HepG2 (cell line): ENCODE measurements around the gene CAPG. TPM values are rescaled to one million over a fixed set of nuclear protein-coding genes. Genes with fewer than 3 reads are reported as not detected.

Experiments
- ATAC-seq: fragments of 200-7000 bp; cut with Tn5 transposase; 3 replicates; pipeline ENCODE4 v1.9.1; 2020; ENCODE audit warnings: mild to moderate bottlenecking, moderate library complexity
- BruUV-seq: library from RNA; stranded (reverse); fragments of 400-500 nt; replicated peaks from 2 replicates; lab custom pipeline; 2021; lab: Mats Ljungman, UMichigan
- CTCF ChIA-PET: fragments of 300-600 bp; formaldehyde crosslinking; extraction: SDS; loops from one replicate; lab custom pipeline; 2021; ENCODE audit warnings: low total read pairs, inconsistent platforms, low intra/inter-chr PET ratio; lab: Yijun Ruan, JAX
- POLR2A ChIA-PET: fragments of 350-600 bp; sonication (Branson Sonifier 250); formaldehyde crosslinking; loops from one replicate; lab custom pipeline; 2020; ENCODE audit warnings: antibody characterized with exemption, inconsistent platforms; lab: Yijun Ruan, JAX
- DNase-seq: peaks from one replicate; pipeline ENCODE4 v3.0.0-alpha.2; 2015; ENCODE audit warnings: low spot score
- FAIRE-seq: peaks from 3 replicates; lab custom pipeline; 2011; peaks lifted over from hg19 to GRCh38; lab: Jason Lieb, UNC
- H2AFZ ChIP-seq: one replicate; pipeline ENCODE4 v1.6.1; 2011; ENCODE audit warnings: low read length, inconsistent platforms
- H3K27ac ChIP-seq: fragments of 300-600 bp; 3 replicates; pipeline ENCODE4 v1.8.0; 2011; ENCODE audit warnings: mixed run types, mild to moderate bottlenecking, mixed read lengths, low read length, inconsistent platforms; ENCODE audit not compliant: insufficient read depth; ENCODE audit errors: extremely low read length
- H3K27me3 ChIP-seq, 2 experiments: fragments of 200-600 bp in 1 of 2; 2 replicates in 1 of 2; 3 replicates in 1 of 2; pipeline versions ENCODE4 v1.6.0 to v1.8.0; 2011; ENCODE audit warnings: low read length in 2 of 2, mild to moderate bottlenecking in 2 of 2, moderate library complexity in 2 of 2, inconsistent platforms in 1 of 2; ENCODE audit not compliant: insufficient read depth in 2 of 2, control insufficient read depth in 1 of 2
- H3K36me3 ChIP-seq, 2 experiments: fragments of 200-600 bp in 1 of 2; replicated peaks in 1 of 2; 2 replicates in 1 of 2; 3 replicates in 1 of 2; pipeline versions ENCODE4 v1.5.1 to v1.8.0; 2011; ENCODE audit warnings: low read length in 2 of 2, inconsistent platforms in 1 of 2; ENCODE audit not compliant: insufficient read depth in 2 of 2, control insufficient read depth in 1 of 2
- H3K4me1 ChIP-seq: 2 replicates; pipeline ENCODE4 v1.5.1; 2012; ENCODE audit warnings: low read length, inconsistent platforms; ENCODE audit not compliant: insufficient read depth
- H3K4me2 ChIP-seq: 2 replicates; pipeline ENCODE4 v1.6.0; 2011; ENCODE audit warnings: low read depth, low read length, inconsistent platforms
- H3K4me3 ChIP-seq, 3 experiments: fragments of 200-600 bp in 1 of 3; sonication (generic), shearing (Covaris generic) in 1 of 3; replicated peaks in 1 of 3; 2 replicates each; pipeline ENCODE4 v1.5.1; 2011 to 2016; ENCODE audit warnings: low read length in 3 of 3, inconsistent platforms in 2 of 3, low read depth in 2 of 3, mild to moderate bottlenecking in 2 of 3, control low read depth in 1 of 3, mixed read lengths in 1 of 3; ENCODE audit not compliant: insufficient read depth in 1 of 3
- H3K79me2 ChIP-seq: one replicate; pipeline ENCODE4 v1.6.1; 2011; ENCODE audit warnings: low read length, inconsistent platforms; ENCODE audit not compliant: insufficient read depth
- H3K9ac ChIP-seq: 2 replicates; pipeline ENCODE4 v1.6.0; 2011; ENCODE audit warnings: mild to moderate bottlenecking, low read depth, low read length, inconsistent platforms; ENCODE audit not compliant: insufficient read depth
- H3K9me3 ChIP-seq: 2 replicates; pipeline ENCODE4 v1.5.1; 2012; ENCODE audit warnings: mild to moderate bottlenecking, low read length
- H4K20me1 ChIP-seq: 2 replicates; pipeline ENCODE4 v1.6.0; 2011; ENCODE audit warnings: inconsistent platforms, mild to moderate bottlenecking, low read length, moderate library complexity; ENCODE audit not compliant: insufficient read depth
- ATM ChIP-seq: fragments of 450-650 bp; IDR thresholded peaks from 2 replicates; pipeline ENCODE4 v1.7.1; 2017; ENCODE audit warnings: mild to moderate bottlenecking, borderline replicate concordance
- CERS6 ChIP-seq: sonication (generic); formaldehyde crosslinking; IDR thresholded peaks from 2 replicates; pipeline ENCODE4 v1.5.0; 2020; ENCODE audit warnings: missing genetic modification reagents
- PHF21A ChIP-seq: sonication (generic); formaldehyde crosslinking; IDR thresholded peaks from 2 replicates; pipeline ENCODE4 v1.5.0; 2020; ENCODE audit warnings: mild to moderate bottlenecking, missing genetic modification reagents
- TOPORS ChIP-seq: sonication (generic); formaldehyde crosslinking; IDR thresholded peaks from 2 replicates; pipeline ENCODE4 v1.8.0; 2023; ENCODE audit warnings: mild to moderate bottlenecking, missing genetic modification reagents
- ZBTB20 ChIP-seq: sonication (generic); formaldehyde crosslinking; IDR thresholded peaks from 2 replicates; pipeline ENCODE4 v1.8.1; 2023; ENCODE audit warnings: missing genetic modification reagents, low read depth, mild to moderate bottlenecking, borderline replicate concordance
- ZNF562 ChIP-seq: sonication (generic); formaldehyde crosslinking; IDR thresholded peaks from 2 replicates; pipeline ENCODE4 v1.8.0; 2022; ENCODE audit warnings: missing genetic modification reagents, borderline replicate concordance
- WGBS: methylation state at CpG from one replicate; pipeline ENCODE4 v1.1.6; 2017; ENCODE audit warnings: low lambda C conversion rate; 5-methylcytosine and 5-hydroxymethylcytosine counted together
- in situ Hi-C: cut with HindIII; loops from 2 replicates; pipeline ENCODE4 v1.10.0; 2017; ENCODE audit warnings: low pct_unique_long_range_greater_than_20kb; ENCODE audit not compliant: extremely low pct_ligation_motif_present
- intact Hi-C: fragments of 100-400 bp; cut with micrococcal nuclease; formaldehyde crosslinking; loops from one replicate; pipeline ENCODE4 v1.10.0; 2022; ENCODE audit not compliant: unreplicated experiment
- polyA plus RNA-seq, 8 experiments: library from polyadenylated mRNA; depleted of rRNA in 3 of 8; stranded (reverse) in 7 of 8; unstranded in 1 of 8; fragments of >200 nt; fragmentation: Illumina TruSeq in 4 of 8; extraction: Trizol in 4 of 8; gene quantifications; 2 replicates each; pipeline versions ENCODE4 v1.2.1 to v1.2.3, GENCODE V29; 2011 to 2016; ENCODE audit warnings: low read depth in 4 of 8, missing spikeins in 1 of 8, mixed read lengths in 1 of 8; ENCODE audit not compliant: insufficient read depth in 1 of 8
- total RNA-seq, 5 experiments: library from RNA; depleted of rRNA; stranded (reverse); fragments of >200 nt; fragmentation: Illumina TruSeq; extraction: Trizol; gene quantifications; 2 replicates each; pipeline ENCODE4 v1.2.3, GENCODE V29; 2016; ENCODE audit warnings: low read depth in 1 of 5
- TF ChIP-seq, protein P1 (sequence below), 2 experiments: IDR thresholded peaks; 2 replicates each; pipeline ENCODE4 v1.6.1; 2011 to 2012; ENCODE audit warnings: low read length in 2 of 2, borderline replicate concordance in 1 of 2, low read depth in 1 of 2, mild to moderate bottlenecking in 1 of 2, moderate library complexity in 1 of 2

CAPG gene
- total and polyA plus RNA-seq, 2 of the 13 experiments (the other 11 are each of a cell fraction or from before 2014, with no cell fraction given): 12.7 to 18.2 TPM

- TF ChIP-seq, protein P1, sequence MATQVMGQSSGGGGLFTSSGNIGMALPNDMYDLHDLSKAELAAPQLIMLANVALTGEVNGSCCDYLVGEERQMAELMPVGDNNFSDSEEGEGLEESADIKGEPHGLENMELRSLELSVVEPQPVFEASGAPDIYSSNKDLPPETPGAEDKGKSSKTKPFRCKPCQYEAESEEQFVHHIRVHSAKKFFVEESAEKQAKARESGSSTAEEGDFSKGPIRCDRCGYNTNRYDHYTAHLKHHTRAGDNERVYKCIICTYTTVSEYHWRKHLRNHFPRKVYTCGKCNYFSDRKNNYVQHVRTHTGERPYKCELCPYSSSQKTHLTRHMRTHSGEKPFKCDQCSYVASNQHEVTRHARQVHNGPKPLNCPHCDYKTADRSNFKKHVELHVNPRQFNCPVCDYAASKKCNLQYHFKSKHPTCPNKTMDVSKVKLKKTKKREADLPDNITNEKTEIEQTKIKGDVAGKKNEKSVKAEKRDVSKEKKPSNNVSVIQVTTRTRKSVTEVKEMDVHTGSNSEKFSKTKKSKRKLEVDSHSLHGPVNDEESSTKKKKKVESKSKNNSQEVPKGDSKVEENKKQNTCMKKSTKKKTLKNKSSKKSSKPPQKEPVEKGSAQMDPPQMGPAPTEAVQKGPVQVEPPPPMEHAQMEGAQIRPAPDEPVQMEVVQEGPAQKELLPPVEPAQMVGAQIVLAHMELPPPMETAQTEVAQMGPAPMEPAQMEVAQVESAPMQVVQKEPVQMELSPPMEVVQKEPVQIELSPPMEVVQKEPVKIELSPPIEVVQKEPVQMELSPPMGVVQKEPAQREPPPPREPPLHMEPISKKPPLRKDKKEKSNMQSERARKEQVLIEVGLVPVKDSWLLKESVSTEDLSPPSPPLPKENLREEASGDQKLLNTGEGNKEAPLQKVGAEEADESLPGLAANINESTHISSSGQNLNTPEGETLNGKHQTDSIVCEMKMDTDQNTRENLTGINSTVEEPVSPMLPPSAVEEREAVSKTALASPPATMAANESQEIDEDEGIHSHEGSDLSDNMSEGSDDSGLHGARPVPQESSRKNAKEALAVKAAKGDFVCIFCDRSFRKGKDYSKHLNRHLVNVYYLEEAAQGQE (IDR thresholded peaks at IDR 0.05; ENCODE audit: borderline replicate concordance in 1 of 2, low read depth in 1 of 2, low read length in 2 of 2): no peak
- no peak for TF ChIP-seq ZNF562
- TF ChIP-seq PHF21A (CRISPR knock-in tag): no peak
- TF ChIP-seq ZBTB20 (CRISPR knock-in tag): no peak
These were observed 15.9 kb downstream of the CAPG start (continued) for GRCh38 chr2:85394261-85394681.

GRCh38 chr2:85393836-85394235, 16.3 kb downstream of the CAPG start:
- Histone ChIP-seq H3K27me3 (no peaks in the 10 kb centered on the region), H4K20me1 (no peaks in the 10 kb centered on the region)
- TF ChIP-seq CERS6: no peak
- TF ChIP-seq ATM: no peak
- no peak for TF ChIP-seq TOPORS (CRISPR knock-in tag)
- TF ChIP-seq, all 625 proteins: peak for 0
- Histone ChIP-seq H3K4me3 (no peak overlapping the region), H3K4me1 (peaks cover 13% of the 10 kb centered on the region), H3K27ac (no peak overlapping the region), H2AFZ (no peak overlapping the region), H3K9me3 (no peaks in the 10 kb centered on the region), H3K9ac (no peak overlapping the region), H3K4me2 (no peak overlapping the region), H3K79me2 (no peaks in the 10 kb centered on the region), H3K36me3 (peaks cover 2 to 3% of the 10 kb centered on the region in 2 experiments; a peak in 1 of 5 replicates)
- in situ Hi-C loops: loop anchor here (5.0 kb wide), 1 partner anchor 158 kb away; no protein-coding TSS in a partner anchor
- intact Hi-C loops: no loop called here
- no TSS peak for BruUV-seq
- no peak for DNase-seq
- ChIA-PET POLR2A (interaction anchor here (0.6 kb wide), 1 partner anchor 20 kb away, joined by 3 read pairs; no protein-coding TSS in a partner anchor), CTCF (no interaction called here)
- ATAC-seq: no peak
- FAIRE-seq: no peak
- WGBS: 93% methylated on average over 4 of the region's 4 CpGs
